PC-9 (cell line): ENCODE measurements around the gene ESPN. TPM values are rescaled to one million over a fixed set of nuclear protein-coding genes. Genes with fewer than 3 reads are reported as not detected.

Source experiments
- BruUV-seq: library from RNA; stranded (reverse); fragments of 400-500 nt; replicated peaks from 2 replicates; lab custom pipeline; 2021; lab: Mats Ljungman, UMichigan
- CTCF ChIA-PET: fragments of 300-600 bp; sonication (Branson Sonifier 250); formaldehyde crosslinking; loops from one replicate; lab custom pipeline; 2022; ENCODE audit warnings: antibody characterized with exemption; lab: Charles Lee
- POLR2A ChIA-PET: fragments of 300-600 bp; sonication (Branson Sonifier 250); formaldehyde crosslinking; loops from one replicate; lab custom pipeline; 2022; ENCODE audit warnings: antibody characterized with exemption; ENCODE audit not compliant: unreplicated experiment; lab: Charles Lee
- DNase-seq, 2 experiments: peaks; one replicate each; pipeline versions ENCODE4 v3.0.0 to v3.0.0-alpha.2; 2015 to 2022; ENCODE audit warnings: mixed read lengths in 1 of 2
- H2AFZ ChIP-seq: fragments of 200-600 bp; sonication (generic); 2 replicates; pipeline ENCODE4 v1.8.1; 2017; ENCODE audit warnings: antibody characterized with exemption
- H3F3A ChIP-seq: fragments of 200-600 bp; sonication (generic); 2 replicates; pipeline ENCODE4 v1.8.1; 2017; ENCODE audit warnings: antibody characterized with exemption, mild to moderate bottlenecking, low read depth; ENCODE audit not compliant: insufficient read depth
- H3K27ac ChIP-seq: fragments of 200-600 bp; sonication (generic); 2 replicates; pipeline ENCODE4 v1.6.1; 2016; ENCODE audit warnings: mixed run types
- H3K27me3 ChIP-seq: fragments of 200-600 bp; sonication (generic); 2 replicates; pipeline ENCODE4 v1.6.1; 2016; ENCODE audit warnings: low read depth, mixed run types; ENCODE audit not compliant: insufficient read depth
- H3K36me3 ChIP-seq: fragments of 200-600 bp; sonication (generic); 2 replicates; pipeline ENCODE4 v1.6.1; 2016; ENCODE audit warnings: low read depth, mixed run types
- H3K4me1 ChIP-seq: fragments of 200-600 bp; sonication (generic); replicated peaks from 2 replicates; pipeline ENCODE4 v1.6.1; 2016; ENCODE audit warnings: mixed run types; ENCODE audit not compliant: insufficient read depth
- H3K4me2 ChIP-seq: fragments of 200-600 bp; sonication (generic); 2 replicates; pipeline ENCODE4 v1.6.1; 2017; ENCODE audit warnings: mixed run types
- H3K4me3 ChIP-seq: fragments of 200-600 bp; sonication (generic); 2 replicates; pipeline ENCODE4 v1.6.1; 2016; ENCODE audit warnings: mixed run types
- H3K79me2 ChIP-seq: fragments of 200-600 bp; sonication (generic); 2 replicates; pipeline ENCODE4 v1.6.1; 2017; ENCODE audit warnings: low read depth, mixed run types
- H3K9me2 ChIP-seq: fragments of 200-600 bp; sonication (generic); 2 replicates; pipeline ENCODE4 v1.8.1; 2017; ENCODE audit warnings: mild to moderate bottlenecking; ENCODE audit not compliant: insufficient read depth
- H3K9me3 ChIP-seq: fragments of 200-600 bp; sonication (generic); 2 replicates; pipeline ENCODE4 v1.8.1; 2016; ENCODE audit warnings: low read depth; ENCODE audit not compliant: insufficient read depth
- H4K20me1 ChIP-seq: fragments of 200-600 bp; sonication (generic); 2 replicates; pipeline ENCODE4 v1.8.1; 2017; ENCODE audit not compliant: insufficient read depth
- EZH2 ChIP-seq: fragments of 200-600 bp; sonication (generic); IDR thresholded peaks from 2 replicates; pipeline ENCODE4 v1.8.0; 2017; ENCODE audit warnings: antibody characterized with exemption, low read depth
- intact Hi-C: fragments of 100-400 bp; cut with micrococcal nuclease; formaldehyde crosslinking; loops from one replicate; pipeline ENCODE4 v1.10.0; 2022; ENCODE audit not compliant: unreplicated experiment
- total RNA-seq: library from RNA; stranded (reverse); gene quantifications from 2 replicates; pipeline ENCODE4 v1.2.3, GENCODE V29; 2021
- TF ChIP-seq, protein P1 (sequence below): fragments of 200-600 bp; sonication (generic); conservative IDR thresholded peaks from 2 replicates; pipeline ENCODE4 v1.6.1; 2017; ENCODE audit warnings: mixed run types, antibody characterized with exemption, mild to moderate bottlenecking, moderate library complexity

ESPN gene
- total RNA-seq, 1 experiment from 2014 or later, result 18.6 TPM

DNA sequence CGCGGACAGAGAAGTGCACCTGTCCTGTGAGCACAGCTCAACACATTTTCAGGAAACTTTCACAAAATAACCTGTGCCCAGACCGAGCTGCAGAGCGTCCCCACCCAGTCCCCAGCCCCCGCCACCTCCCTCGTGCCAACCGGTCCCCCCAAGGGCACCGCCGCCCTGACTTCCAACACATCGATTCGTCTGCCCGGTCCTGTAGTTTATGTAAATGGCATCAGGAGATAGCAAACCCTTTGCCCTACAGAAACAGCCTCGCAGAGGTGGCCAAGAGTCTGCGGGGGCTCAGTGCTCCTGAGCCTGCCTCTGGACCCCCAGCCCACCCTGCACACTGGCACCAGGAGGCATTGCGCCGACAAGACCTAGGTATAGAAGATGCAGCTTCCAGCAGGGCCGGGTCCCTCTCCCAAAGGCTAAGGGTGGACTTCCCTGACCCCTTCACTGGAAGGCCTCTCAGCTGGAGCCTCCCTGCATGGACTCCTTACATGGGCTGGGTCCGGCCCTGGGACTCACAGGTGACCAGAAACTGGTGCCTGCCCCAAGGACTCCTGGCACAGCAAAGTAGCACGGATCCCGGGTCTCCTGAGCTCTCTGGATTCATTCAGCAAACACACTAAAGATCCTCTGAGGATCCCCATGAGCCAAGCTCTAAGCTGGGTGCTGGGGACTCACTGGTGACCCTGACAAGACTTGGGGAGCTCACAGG lies 73.4 kb downstream of the ESPN start:
- intact Hi-C loops, result no loop called here
- H3K9me3 ChIP-seq, result no peaks in the 10 kb centered on the region
- TF ChIP-seq, protein P1, sequence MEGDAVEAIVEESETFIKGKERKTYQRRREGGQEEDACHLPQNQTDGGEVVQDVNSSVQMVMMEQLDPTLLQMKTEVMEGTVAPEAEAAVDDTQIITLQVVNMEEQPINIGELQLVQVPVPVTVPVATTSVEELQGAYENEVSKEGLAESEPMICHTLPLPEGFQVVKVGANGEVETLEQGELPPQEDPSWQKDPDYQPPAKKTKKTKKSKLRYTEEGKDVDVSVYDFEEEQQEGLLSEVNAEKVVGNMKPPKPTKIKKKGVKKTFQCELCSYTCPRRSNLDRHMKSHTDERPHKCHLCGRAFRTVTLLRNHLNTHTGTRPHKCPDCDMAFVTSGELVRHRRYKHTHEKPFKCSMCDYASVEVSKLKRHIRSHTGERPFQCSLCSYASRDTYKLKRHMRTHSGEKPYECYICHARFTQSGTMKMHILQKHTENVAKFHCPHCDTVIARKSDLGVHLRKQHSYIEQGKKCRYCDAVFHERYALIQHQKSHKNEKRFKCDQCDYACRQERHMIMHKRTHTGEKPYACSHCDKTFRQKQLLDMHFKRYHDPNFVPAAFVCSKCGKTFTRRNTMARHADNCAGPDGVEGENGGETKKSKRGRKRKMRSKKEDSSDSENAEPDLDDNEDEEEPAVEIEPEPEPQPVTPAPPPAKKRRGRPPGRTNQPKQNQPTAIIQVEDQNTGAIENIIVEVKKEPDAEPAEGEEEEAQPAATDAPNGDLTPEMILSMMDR, result no peak
- TF ChIP-seq EZH2, result no peak
- H3K36me3 ChIP-seq, result no peaks in the 10 kb centered on the region
- no peak overlapping the region for H2AFZ ChIP-seq
- H3K9me2 ChIP-seq, result no peaks in the 10 kb centered on the region
- no peaks in the 10 kb centered on the region for H3K79me2 ChIP-seq
- H4K20me1 ChIP-seq, result no peaks in the 10 kb centered on the region
- H3F3A ChIP-seq, result no peaks in the 10 kb centered on the region
- POLR2A ChIA-PET, result no interaction called here
- peak overlapping the region; percentile 77 for H3K4me2 ChIP-seq
- no peaks in the 10 kb centered on the region for H3K27me3 ChIP-seq
- DNase-seq, result no peak
- H3K4me3 ChIP-seq, result peak overlapping the region; percentile 56; the same call in 1 of the 2 replicates
- BruUV-seq, result no TSS peak
- no peak overlapping the region for H3K27ac ChIP-seq
- H3K4me1 ChIP-seq, result peaks cover 5% of the 10 kb centered on the region; the same call in 1 of the 2 replicates
- CTCF ChIA-PET, result interaction anchor here (0.7 kb wide), 1 partner anchor 370 kb away, joined by 3 read pairs; no protein-coding TSS in a partner anchor

DNA sequence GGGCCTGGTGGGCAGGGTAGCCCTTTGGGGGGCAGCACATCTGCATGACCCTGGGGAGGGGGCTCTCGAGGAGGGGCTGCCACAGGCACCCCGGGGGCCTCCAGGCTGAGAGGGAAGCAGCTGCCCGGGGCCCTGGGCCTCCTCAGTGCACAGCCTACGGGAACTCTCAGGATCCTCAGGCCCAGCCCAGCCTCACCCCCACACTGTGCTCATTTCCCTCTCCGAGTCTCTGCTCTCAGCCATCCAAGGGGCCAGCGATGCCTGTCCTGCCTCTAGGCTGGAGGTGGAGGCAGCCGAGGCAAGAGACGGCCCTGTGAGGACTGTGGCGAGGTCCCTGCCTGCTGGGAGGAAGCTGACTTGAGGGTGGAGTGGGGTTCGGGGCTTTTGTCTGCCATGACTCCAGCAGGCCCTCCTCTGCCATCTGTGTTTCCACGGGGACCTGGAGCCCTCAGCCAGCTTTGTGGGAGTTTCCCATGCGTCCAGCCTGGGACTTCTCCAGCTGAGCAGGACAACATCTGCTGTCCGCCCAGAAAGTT lies 74.1 kb downstream of the ESPN start:
- H3K36me3 ChIP-seq, result no peaks in the 10 kb centered on the region
- H3F3A ChIP-seq, result no peaks in the 10 kb centered on the region
- no peak for DNase-seq
- H3K27ac ChIP-seq, result no peak overlapping the region
- BruUV-seq, result no TSS peak
- no peaks in the 10 kb centered on the region for H4K20me1 ChIP-seq
- ChIA-PET POLR2A (no interaction called here), CTCF (interaction anchor here (0.7 kb wide), 1 partner anchor 371 kb away, joined by 3 read pairs; no protein-coding TSS in a partner anchor)
- intact Hi-C loops, result no loop called here
- H3K4me2 ChIP-seq, result no peak overlapping the region
- no peaks in the 10 kb centered on the region for H3K9me2 ChIP-seq
- H3K4me3 ChIP-seq, result no peak overlapping the region
- H3K79me2 ChIP-seq, result no peaks in the 10 kb centered on the region
- H3K9me3 ChIP-seq, result no peaks in the 10 kb centered on the region
- H2AFZ ChIP-seq, result no peak overlapping the region
- TF ChIP-seq, protein P1, result no peak
- no peaks in the 10 kb centered on the region for H3K27me3 ChIP-seq
- H3K4me1 ChIP-seq, result peaks cover 5% of the 10 kb centered on the region; the same call in 1 of the 2 replicates

DNA sequence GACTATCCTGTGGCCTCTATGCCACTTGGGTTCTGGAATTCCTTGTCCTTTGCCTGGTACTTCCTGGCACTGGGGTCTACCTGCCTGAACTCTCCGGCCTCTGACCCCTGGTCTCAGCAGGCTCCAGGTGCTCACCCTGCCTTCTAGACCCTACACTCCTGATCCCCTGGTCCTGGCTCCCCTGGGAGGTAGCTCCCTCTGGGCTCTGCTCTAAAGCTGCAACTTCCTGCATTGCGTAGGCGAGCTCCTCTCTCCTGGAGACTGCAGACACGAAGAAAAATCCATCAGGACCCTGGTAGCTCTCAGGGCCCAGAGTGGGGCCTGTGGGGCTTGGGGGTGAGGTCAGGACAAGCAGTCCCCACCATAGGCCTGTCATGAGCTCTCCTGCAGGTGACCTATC lies 74.7 kb downstream of the ESPN start:
- CTCF ChIA-PET, result no interaction called here

More for the DNA sequence above, 74.7 kb downstream of the ESPN start:
- H2AFZ ChIP-seq, result no peak overlapping the region
- no peak for DNase-seq
- H3K4me1 ChIP-seq, result peaks cover 5% of the 10 kb centered on the region; the same call in 1 of the 2 replicates
- POLR2A ChIA-PET, result interaction anchor here (0.6 kb wide), 1 partner anchor 23 kb away, joined by 4 read pairs; no protein-coding TSS in a partner anchor
- no peaks in the 10 kb centered on the region for H4K20me1 ChIP-seq
- intact Hi-C loops, result no loop called here
- no peaks in the 10 kb centered on the region for H3K27me3 ChIP-seq
- no peak overlapping the region for H3K4me3 ChIP-seq
- no peaks in the 10 kb centered on the region for H3K79me2 ChIP-seq
- H3K4me2 ChIP-seq, result no peak overlapping the region
- H3K9me3 ChIP-seq, result no peaks in the 10 kb centered on the region
- H3F3A ChIP-seq, result no peaks in the 10 kb centered on the region
- no TSS peak for BruUV-seq
- TF ChIP-seq EZH2, result no peak
- TF ChIP-seq, protein P1, result no peak
- no peak overlapping the region for H3K27ac ChIP-seq
- H3K36me3 ChIP-seq, result no peaks in the 10 kb centered on the region
- H3K9me2 ChIP-seq, result no peaks in the 10 kb centered on the region
